RWPE1 (cell line): ENCODE measurements around the gene SFMBT1.

Source experiments
- CTCF ChIA-PET: fragments of 350-600 bp; sonication (Branson Sonifier 250); formaldehyde crosslinking; extraction: SDS; loops from one replicate; lab custom pipeline; 2021; lab: Yijun Ruan, JAX
- POLR2A ChIA-PET: fragments of 400-600 bp; formaldehyde crosslinking; extraction: SDS; loops from one replicate; lab custom pipeline; 2020; ENCODE audit warnings: antibody characterized with exemption; ENCODE audit not compliant: low non-redundant PET; lab: Yijun Ruan, JAX
- DNase-seq: peaks from one replicate; pipeline ENCODE4 v3.0.0; 2012; ENCODE audit warnings: low spot score
- H3K27ac ChIP-seq: fragments of 450-650 bp; 2 replicates; pipeline ENCODE4 v1.5.1; 2017
- CTCF ChIP-seq: fragments of 450-650 bp; conservative IDR thresholded peaks from 2 replicates; pipeline ENCODE4 v1.5.1; 2017; ENCODE audit warnings: low read depth, mild to moderate bottlenecking

SFMBT1 gene

GRCh38 chr3:52874864-52875587 is 170.8 kb downstream of the SFMBT1 start:
- TF ChIP-seq CTCF = no peak
- no peak overlapping the region for H3K27ac ChIP-seq
- ChIA-PET POLR2A (no interaction called here), CTCF (interaction anchor here (0.5 to 0.6 kb wide), 2 partner anchors 28 to 136 kb away, joined by 3 read pairs; no protein-coding TSS in a partner anchor)
- DNase-seq = no peak

GRCh38 chr3:52874160-52874701 is 171.6 kb downstream of the SFMBT1 start:
- no peak for DNase-seq
- POLR2A ChIA-PET = no interaction called here
- CTCF ChIA-PET = interaction anchor here (0.6 kb wide), 1 partner anchor 29 kb away, joined by 3 read pairs; no protein-coding TSS in a partner anchor
- no peak for TF ChIP-seq CTCF
- H3K27ac ChIP-seq = no peak overlapping the region

- TF ChIP-seq CTCF = no peak
- DNase-seq = no peak
- CTCF ChIA-PET = no interaction called here
- POLR2A ChIA-PET = no interaction called here
- no peak overlapping the region for H3K27ac ChIP-seq
These were observed 172.3 kb downstream of the SFMBT1 start for GRCh38 chr3:52873433-52874159.

GRCh38 chr3:52872245-52872644 is 173.6 kb downstream of the SFMBT1 start:
- H3K27ac ChIP-seq = no peak overlapping the region
- POLR2A ChIA-PET = no interaction called here
- no peak for TF ChIP-seq CTCF
- CTCF ChIA-PET = no interaction called here
- no peak for DNase-seq

GRCh38 chr3:52871761-52872160 is 174.1 kb downstream of the SFMBT1 start:
- H3K27ac ChIP-seq = no peak overlapping the region

More at GRCh38 chr3:52871761-52872160, 174.1 kb downstream of the SFMBT1 start:
- CTCF ChIA-PET = no interaction called here
- no peak for DNase-seq
- TF ChIP-seq CTCF = no peak
- POLR2A ChIA-PET = no interaction called here
